HepG2 (cell line): Measurements from ENCODE around the gene AFAP1. TPM values are rescaled to one million over a fixed set of nuclear protein-coding genes. Genes with fewer than 3 reads are reported as not detected.

Source experiments
- ATAC-seq: fragments of 200-7000 bp; cut with Tn5 transposase; 3 replicates; pipeline ENCODE4 v1.9.1; 2020; ENCODE audit warnings: mild to moderate bottlenecking, moderate library complexity
- BruUV-seq: library from RNA; stranded (reverse); fragments of 400-500 nt; replicated peaks from 2 replicates; lab custom pipeline; 2021; lab: Mats Ljungman, UMichigan
- CTCF ChIA-PET: fragments of 300-600 bp; formaldehyde crosslinking; extraction: SDS; loops from one replicate; lab custom pipeline; 2021; ENCODE audit warnings: low total read pairs, inconsistent platforms, low intra/inter-chr PET ratio; lab: Yijun Ruan, JAX
- POLR2A ChIA-PET: fragments of 350-600 bp; sonication (Branson Sonifier 250); formaldehyde crosslinking; loops from one replicate; lab custom pipeline; 2020; ENCODE audit warnings: antibody characterized with exemption, inconsistent platforms; lab: Yijun Ruan, JAX
- DNase-seq: peaks from one replicate; pipeline ENCODE4 v3.0.0-alpha.2; 2015; ENCODE audit warnings: low spot score
- FAIRE-seq: peaks from 3 replicates; lab custom pipeline; 2011; peaks lifted over from hg19 to GRCh38; lab: Jason Lieb, UNC
- H2AFZ ChIP-seq: one replicate; pipeline ENCODE4 v1.6.1; 2011; ENCODE audit warnings: low read length, inconsistent platforms
- H3K27ac ChIP-seq: fragments of 300-600 bp; 3 replicates; pipeline ENCODE4 v1.8.0; 2011; ENCODE audit warnings: mixed run types, mild to moderate bottlenecking, mixed read lengths, low read length, inconsistent platforms; ENCODE audit not compliant: insufficient read depth; ENCODE audit errors: extremely low read length
- H3K27me3 ChIP-seq, 2 experiments: fragments of 200-600 bp in 1 of 2; 2 replicates in 1 of 2; 3 replicates in 1 of 2; pipeline versions ENCODE4 v1.6.0 to v1.8.0; 2011; ENCODE audit warnings: low read length in 2 of 2, mild to moderate bottlenecking in 2 of 2, moderate library complexity in 2 of 2, inconsistent platforms in 1 of 2; ENCODE audit not compliant: insufficient read depth in 2 of 2, control insufficient read depth in 1 of 2
- H3K36me3 ChIP-seq, 2 experiments: fragments of 200-600 bp in 1 of 2; replicated peaks in 1 of 2; 2 replicates in 1 of 2; 3 replicates in 1 of 2; pipeline versions ENCODE4 v1.5.1 to v1.8.0; 2011; ENCODE audit warnings: low read length in 2 of 2, inconsistent platforms in 1 of 2; ENCODE audit not compliant: insufficient read depth in 2 of 2, control insufficient read depth in 1 of 2
- H3K4me1 ChIP-seq: 2 replicates; pipeline ENCODE4 v1.5.1; 2012; ENCODE audit warnings: low read length, inconsistent platforms; ENCODE audit not compliant: insufficient read depth
- H3K4me2 ChIP-seq: 2 replicates; pipeline ENCODE4 v1.6.0; 2011; ENCODE audit warnings: low read depth, low read length, inconsistent platforms
- H3K4me3 ChIP-seq, 3 experiments: fragments of 200-600 bp in 1 of 3; sonication (generic), shearing (Covaris generic) in 1 of 3; replicated peaks in 1 of 3; 2 replicates each; pipeline ENCODE4 v1.5.1; 2011 to 2016; ENCODE audit warnings: low read length in 3 of 3, inconsistent platforms in 2 of 3, low read depth in 2 of 3, mild to moderate bottlenecking in 2 of 3, control low read depth in 1 of 3, mixed read lengths in 1 of 3; ENCODE audit not compliant: insufficient read depth in 1 of 3
- H3K79me2 ChIP-seq: one replicate; pipeline ENCODE4 v1.6.1; 2011; ENCODE audit warnings: low read length, inconsistent platforms; ENCODE audit not compliant: insufficient read depth
- H3K9ac ChIP-seq: 2 replicates; pipeline ENCODE4 v1.6.0; 2011; ENCODE audit warnings: mild to moderate bottlenecking, low read depth, low read length, inconsistent platforms; ENCODE audit not compliant: insufficient read depth
- H3K9me3 ChIP-seq: 2 replicates; pipeline ENCODE4 v1.5.1; 2012; ENCODE audit warnings: mild to moderate bottlenecking, low read length
- H4K20me1 ChIP-seq: 2 replicates; pipeline ENCODE4 v1.6.0; 2011; ENCODE audit warnings: inconsistent platforms, mild to moderate bottlenecking, low read length, moderate library complexity; ENCODE audit not compliant: insufficient read depth
- BHLHE40 ChIP-seq: IDR thresholded peaks from 2 replicates; pipeline ENCODE4 v1.6.1; 2011; ENCODE audit warnings: low read length, improper control_type of control experiment
- BORCS8-MEF2B ChIP-seq: sonication (generic); formaldehyde crosslinking; IDR thresholded peaks from 2 replicates; pipeline ENCODE4 v1.8.0; 2022; ENCODE audit warnings: mild to moderate bottlenecking, missing genetic modification reagents
- PHB2 ChIP-seq: fragments of 450-650 bp; IDR thresholded peaks from 2 replicates; pipeline ENCODE4 v1.6.1; 2018; ENCODE audit not compliant: partially characterized antibody
- RAD51 ChIP-seq: fragments of 450-650 bp; IDR thresholded peaks from 2 replicates; pipeline ENCODE4 v1.6.1; 2016; ENCODE audit warnings: borderline replicate concordance
- SAFB2 ChIP-seq: sonication (generic); formaldehyde crosslinking; IDR thresholded peaks from 2 replicates; pipeline ENCODE4 v1.5.1; 2020; ENCODE audit warnings: missing genetic modification reagents, low read depth, mild to moderate bottlenecking, borderline replicate concordance
- SOX5 ChIP-seq: IDR thresholded peaks from 2 replicates; pipeline ENCODE4 v1.6.1; 2016; ENCODE audit warnings: borderline replicate concordance
- ZNF124 ChIP-seq: sonication (generic); formaldehyde crosslinking; IDR thresholded peaks from 2 replicates; pipeline ENCODE4 v1.4.0; 2020; ENCODE audit warnings: missing genetic modification reagents
- ZNF260 ChIP-seq: sonication (generic); formaldehyde crosslinking; IDR thresholded peaks from 2 replicates; pipeline ENCODE4 v1.4.0; 2020; ENCODE audit warnings: missing genetic modification reagents, low read depth, mild to moderate bottlenecking, borderline replicate concordance
- WGBS: methylation state at CpG from one replicate; pipeline ENCODE4 v1.1.6; 2017; ENCODE audit warnings: low lambda C conversion rate; 5-methylcytosine and 5-hydroxymethylcytosine counted together
- in situ Hi-C: cut with HindIII; loops from 2 replicates; pipeline ENCODE4 v1.10.0; 2017; ENCODE audit warnings: low pct_unique_long_range_greater_than_20kb; ENCODE audit not compliant: extremely low pct_ligation_motif_present
- intact Hi-C: fragments of 100-400 bp; cut with micrococcal nuclease; formaldehyde crosslinking; loops from one replicate; pipeline ENCODE4 v1.10.0; 2022; ENCODE audit not compliant: unreplicated experiment
- polyA plus RNA-seq, 8 experiments: library from polyadenylated mRNA; depleted of rRNA in 3 of 8; stranded (reverse) in 7 of 8; unstranded in 1 of 8; fragments of >200 nt; fragmentation: Illumina TruSeq in 4 of 8; extraction: Trizol in 4 of 8; gene quantifications; 2 replicates each; pipeline versions ENCODE4 v1.2.1 to v1.2.3, GENCODE V29; 2011 to 2016; ENCODE audit warnings: low read depth in 4 of 8, missing spikeins in 1 of 8, mixed read lengths in 1 of 8; ENCODE audit not compliant: insufficient read depth in 1 of 8
- total RNA-seq, 5 experiments: library from RNA; depleted of rRNA; stranded (reverse); fragments of >200 nt; fragmentation: Illumina TruSeq; extraction: Trizol; gene quantifications; 2 replicates each; pipeline ENCODE4 v1.2.3, GENCODE V29; 2016; ENCODE audit warnings: low read depth in 1 of 5
- TF ChIP-seq, protein P1 (sequence below): sonication (generic); formaldehyde crosslinking; IDR thresholded peaks from 2 replicates; pipeline ENCODE4 v1.5.0; 2020; ENCODE audit warnings: missing genetic modification reagents, mild to moderate bottlenecking, borderline replicate concordance
- TF ChIP-seq, protein P2 (sequence below): sonication (generic); formaldehyde crosslinking; IDR thresholded peaks from 2 replicates; pipeline ENCODE4 v1.4.0; 2020; ENCODE audit warnings: missing genetic modification reagents

Gene AFAP1
- total and polyA plus RNA-seq, 2 of the 13 experiments (the other 11 are each of a cell fraction or from before 2014, with no cell fraction given): 2.5 TPM

- in situ Hi-C loops: loop anchor here (10.0 kb wide), 1 partner anchor 528 kb away; the partner anchor contains the start of gene SORCS2
- CTCF ChIA-PET: no interaction called here
- intact Hi-C loops: no loop called here
These were observed 216.8 kb downstream of the AFAP1 start for GRCh38 chr4:7722766-7723387.

More at GRCh38 chr4:7722766-7723387, 216.8 kb downstream of the AFAP1 start:
- Histone ChIP-seq H3K4me2 (no peak overlapping the region), H4K20me1 (no peaks in the 10 kb centered on the region), H3K79me2 (no peaks in the 10 kb centered on the region), H3K4me1 (0 out of 2 replicates have a peak, but pooled peaks cover 4% of the 10 kb centered on the region), H3K9me3 (no peaks in the 10 kb centered on the region), H3K36me3 (no peaks in the 10 kb centered on the region), H2AFZ (no peak overlapping the region), H3K27ac (no peak overlapping the region), H3K4me3 (no peak overlapping the region), H3K27me3 (no peaks in the 10 kb centered on the region), H3K9ac (no peak overlapping the region)
- no peak for TF ChIP-seq SAFB2 (CRISPR knock-in tag)
- TF ChIP-seq, protein P1, sequence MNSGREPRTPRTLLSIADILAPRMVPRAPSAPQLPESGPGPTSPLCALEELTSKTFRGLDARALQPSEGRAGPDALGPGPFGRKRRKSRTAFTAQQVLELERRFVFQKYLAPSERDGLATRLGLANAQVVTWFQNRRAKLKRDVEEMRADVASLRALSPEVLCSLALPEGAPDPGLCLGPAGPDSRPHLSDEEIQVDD (CRISPR knock-in tag): no peak
- TF ChIP-seq, protein P2, sequence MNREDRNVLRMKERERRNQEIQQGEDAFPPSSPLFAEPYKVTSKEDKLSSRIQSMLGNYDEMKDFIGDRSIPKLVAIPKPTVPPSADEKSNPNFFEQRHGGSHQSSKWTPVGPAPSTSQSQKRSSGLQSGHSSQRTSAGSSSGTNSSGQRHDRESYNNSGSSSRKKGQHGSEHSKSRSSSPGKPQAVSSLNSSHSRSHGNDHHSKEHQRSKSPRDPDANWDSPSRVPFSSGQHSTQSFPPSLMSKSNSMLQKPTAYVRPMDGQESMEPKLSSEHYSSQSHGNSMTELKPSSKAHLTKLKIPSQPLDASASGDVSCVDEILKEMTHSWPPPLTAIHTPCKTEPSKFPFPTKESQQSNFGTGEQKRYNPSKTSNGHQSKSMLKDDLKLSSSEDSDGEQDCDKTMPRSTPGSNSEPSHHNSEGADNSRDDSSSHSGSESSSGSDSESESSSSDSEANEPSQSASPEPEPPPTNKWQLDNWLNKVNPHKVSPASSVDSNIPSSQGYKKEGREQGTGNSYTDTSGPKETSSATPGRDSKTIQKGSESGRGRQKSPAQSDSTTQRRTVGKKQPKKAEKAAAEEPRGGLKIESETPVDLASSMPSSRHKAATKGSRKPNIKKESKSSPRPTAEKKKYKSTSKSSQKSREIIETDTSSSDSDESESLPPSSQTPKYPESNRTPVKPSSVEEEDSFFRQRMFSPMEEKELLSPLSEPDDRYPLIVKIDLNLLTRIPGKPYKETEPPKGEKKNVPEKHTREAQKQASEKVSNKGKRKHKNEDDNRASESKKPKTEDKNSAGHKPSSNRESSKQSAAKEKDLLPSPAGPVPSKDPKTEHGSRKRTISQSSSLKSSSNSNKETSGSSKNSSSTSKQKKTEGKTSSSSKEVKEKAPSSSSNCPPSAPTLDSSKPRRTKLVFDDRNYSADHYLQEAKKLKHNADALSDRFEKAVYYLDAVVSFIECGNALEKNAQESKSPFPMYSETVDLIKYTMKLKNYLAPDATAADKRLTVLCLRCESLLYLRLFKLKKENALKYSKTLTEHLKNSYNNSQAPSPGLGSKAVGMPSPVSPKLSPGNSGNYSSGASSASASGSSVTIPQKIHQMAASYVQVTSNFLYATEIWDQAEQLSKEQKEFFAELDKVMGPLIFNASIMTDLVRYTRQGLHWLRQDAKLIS (CRISPR knock-in tag): no peak
- no peak for TF ChIP-seq BHLHE40
- TF ChIP-seq PHB2: no peak
- no peak for TF ChIP-seq ZNF124
- no peak for TF ChIP-seq RAD51
- no peak for TF ChIP-seq SOX5
- TF ChIP-seq BORCS8-MEF2B (CRISPR knock-in tag): no peak
- no peak for TF ChIP-seq ZNF260 (CRISPR knock-in tag)
- no peak for ATAC-seq
- POLR2A ChIA-PET: no interaction called here
- BruUV-seq: no TSS peak
- FAIRE-seq: no peak
- 80% methylated on average over 22 of the region's 22 CpGs for WGBS
- DNase-seq: no peak
